Effector memory CD8-positive, alpha-beta T cell (primary cell): ENCODE data around the gene BPIFB6.

Experiments used
- ATAC-seq: fragments of 150-1000 bp; cut with Tn5 transposase; replicated peaks from 2 replicates; pipeline ENCODE4 v1.10.0; 2021; ENCODE audit warnings: mild to moderate bottlenecking, moderate library complexity
- DNase-seq, 3 experiments: peaks; one replicate each; pipeline ENCODE4 v3.0.0; 2021
- H3K27ac Mint-ChIP-seq, 2 donors: one replicate each; pipeline ENCODE4 v1.8.0; 2022; ENCODE audit warnings: mild to moderate bottlenecking in 2 of 2, mixed read lengths in 2 of 2, moderate library complexity in 2 of 2
- H3K27me3 Mint-ChIP-seq, 2 donors: one replicate each; pipeline ENCODE4 v1.8.0; 2022; ENCODE audit warnings: mixed read lengths in 2 of 2
- H3K36me3 Mint-ChIP-seq: one replicate; pipeline ENCODE4 v1.8.0; 2022; ENCODE audit warnings: mild to moderate bottlenecking, moderate library complexity, mixed read lengths; ENCODE audit not compliant: insufficient read depth
- H3K4me1 Mint-ChIP-seq, 2 donors: one replicate each; pipeline ENCODE4 v1.8.0; 2022; ENCODE audit warnings: low read depth in 2 of 2, mixed read lengths in 2 of 2
- H3K4me3 Mint-ChIP-seq, 2 donors: one replicate each; pipeline ENCODE4 v1.8.0; 2022; ENCODE audit warnings: mild to moderate bottlenecking in 2 of 2, mixed read lengths in 2 of 2, moderate library complexity in 2 of 2
- H3K9me3 Mint-ChIP-seq, 2 donors: one replicate each; pipeline ENCODE4 v1.8.0; 2022; ENCODE audit warnings: mixed read lengths in 2 of 2

Gene BPIFB6

GRCh38 chr20:33006776-33007375 lies 24.6 kb upstream of the BPIFB6 start:
- DNase-seq = no peak
- H3K4me3 Mint-ChIP-seq = no peak overlapping the region
- H3K27ac Mint-ChIP-seq = no peak overlapping the region
- H3K9me3 Mint-ChIP-seq = peaks cover 3 to 6% of the 10 kb centered on the region in 2 donors
- no peaks in the 10 kb centered on the region for H3K36me3 Mint-ChIP-seq
- H3K27me3 Mint-ChIP-seq = peaks cover 0 to 10% of the 10 kb centered on the region in 2 donors
- peaks cover 3 to 7% of the 10 kb centered on the region in 2 donors for H3K4me1 Mint-ChIP-seq
- no peak for ATAC-seq

DNA sequence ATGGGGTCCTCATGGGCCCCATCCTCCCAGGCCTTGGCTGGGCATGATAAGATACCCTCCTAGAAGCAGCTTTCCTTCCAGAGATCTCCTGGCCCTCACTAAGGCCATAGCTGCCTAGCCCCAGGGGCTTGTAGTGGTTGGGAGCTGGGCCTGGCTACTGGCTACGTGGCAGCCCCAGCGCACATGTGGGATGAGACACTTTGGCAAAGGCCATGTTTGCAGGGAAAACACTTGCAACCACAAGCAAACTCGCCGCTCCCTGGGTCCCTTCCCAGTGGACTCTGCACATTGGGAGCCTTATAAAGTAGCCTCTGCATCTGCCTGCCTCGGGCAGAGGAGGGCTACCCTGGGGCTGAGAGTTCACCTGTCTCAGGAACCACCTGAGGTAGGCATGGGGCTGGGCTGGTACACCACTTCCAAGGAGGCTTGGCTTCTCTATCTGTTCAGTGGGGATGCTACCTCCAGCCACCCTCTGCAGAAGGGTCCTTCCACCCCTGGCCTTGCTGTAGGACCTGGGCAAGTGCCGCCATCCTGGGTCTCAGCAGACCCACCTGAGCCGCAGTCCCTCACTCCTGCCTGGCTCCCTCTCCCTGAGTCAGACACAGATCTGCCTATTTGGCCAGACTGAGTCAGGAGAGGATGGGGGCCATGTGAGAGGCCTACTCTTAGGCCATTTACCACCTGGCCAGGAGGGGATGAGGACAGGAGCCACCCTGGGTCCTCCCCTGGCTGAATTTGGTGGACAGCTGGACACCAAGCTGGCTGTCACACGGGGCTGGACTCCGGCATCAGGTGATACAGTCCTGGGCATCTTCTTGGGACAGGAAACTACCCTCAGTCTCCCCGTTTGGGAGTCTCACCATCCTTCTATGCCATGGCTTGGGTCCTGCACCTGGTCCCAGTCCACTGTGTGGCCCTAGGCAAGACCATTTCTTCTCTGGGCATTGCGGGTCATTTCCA lies 23.8 kb upstream of the BPIFB6 start, which contains the start of gene BPIFB2:
BPIFB2 (plus strand) TSS at position 329 of the 960 bp plus-strand sequence. CDS start 871 bp downstream, outside the sequence.
- Mint-ChIP-seq H3K27me3 (peaks cover 0 to 10% of the 10 kb centered on the region in 2 donors), H3K9me3 (peaks cover 3 to 6% of the 10 kb centered on the region in 2 donors), H3K36me3 (no peaks in the 10 kb centered on the region), H3K4me1 (peaks cover 3 to 6% of the 10 kb centered on the region in 2 donors), H3K27ac (no peak within 1 kb of the TSS), H3K4me3 (no peak within 1 kb of the TSS)
- ATAC-seq = no peak
- no peak for DNase-seq

GRCh38 chr20:33008336-33009213 lies 22.9 kb upstream of the BPIFB6 start:
- ATAC-seq (no peak), DNase-seq (no peak)
- Mint-ChIP-seq H3K27ac (peak overlapping the region in 1 of 2 donors; percentile 22), H3K36me3 (no peaks in the 10 kb centered on the region), H3K27me3 (peaks cover 0 to 10% of the 10 kb centered on the region in 2 donors), H3K4me3 (no peak overlapping the region), H3K4me1 (peaks cover 3 to 6% of the 10 kb centered on the region in 2 donors), H3K9me3 (peaks cover 3 to 6% of the 10 kb centered on the region in 2 donors)

DNA sequence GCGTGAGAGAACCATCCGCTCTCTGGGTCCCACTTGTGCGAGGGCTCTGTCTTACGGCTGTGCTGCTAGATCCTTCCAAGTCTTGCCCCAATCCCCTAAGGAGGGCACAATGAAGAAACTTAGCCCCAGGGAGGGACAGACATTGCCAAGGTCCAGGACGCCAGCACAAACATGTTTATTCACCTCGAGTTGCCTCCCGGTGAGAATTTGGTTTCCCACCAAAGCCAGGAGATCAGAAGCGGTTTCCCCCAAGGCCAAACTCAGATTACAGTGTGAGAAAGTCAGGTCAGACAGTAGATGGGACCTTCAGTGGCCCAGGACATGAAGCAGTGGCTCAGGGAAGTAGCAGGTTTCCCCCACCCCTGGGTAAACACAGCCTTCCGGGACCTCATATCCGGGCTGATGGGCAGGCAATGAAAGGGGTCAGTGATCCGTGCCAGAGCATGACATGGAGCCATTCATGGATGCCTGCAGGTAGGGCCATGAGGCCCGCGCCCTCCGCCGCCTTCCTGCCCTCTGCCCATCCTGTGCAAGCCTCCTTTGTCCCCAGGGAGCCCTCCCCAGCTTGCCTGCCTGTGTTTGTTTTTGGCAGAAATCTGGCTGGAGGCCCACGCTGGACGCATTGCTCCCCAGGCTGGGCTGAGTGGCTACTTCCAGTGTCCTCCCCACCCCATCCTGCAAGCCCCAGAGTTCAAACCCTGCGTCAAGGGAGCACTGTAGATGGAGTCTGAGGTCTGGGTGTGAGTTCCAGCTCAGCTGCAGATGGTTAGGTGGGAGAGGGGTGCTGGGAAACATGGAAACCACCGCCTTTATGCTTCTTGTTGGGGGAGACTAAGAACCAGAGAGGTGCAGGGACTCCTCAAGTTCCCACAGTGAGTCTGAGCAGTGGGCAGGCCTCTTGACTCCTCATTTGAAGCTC lies 22.0 kb upstream of the BPIFB6 start:
- no peak for ATAC-seq
- H3K36me3 Mint-ChIP-seq = no peaks in the 10 kb centered on the region
- DNase-seq = no peak
- H3K27ac Mint-ChIP-seq = peak overlapping the region in 1 of 2 donors; percentile 22
- H3K9me3 Mint-ChIP-seq = peaks cover 3 to 6% of the 10 kb centered on the region in 2 donors
- peaks cover 3% of the 10 kb centered on the region in 2 donors for H3K4me1 Mint-ChIP-seq
- H3K27me3 Mint-ChIP-seq = peaks cover 0 to 10% of the 10 kb centered on the region in 2 donors
- H3K4me3 Mint-ChIP-seq = no peak overlapping the region

DNA sequence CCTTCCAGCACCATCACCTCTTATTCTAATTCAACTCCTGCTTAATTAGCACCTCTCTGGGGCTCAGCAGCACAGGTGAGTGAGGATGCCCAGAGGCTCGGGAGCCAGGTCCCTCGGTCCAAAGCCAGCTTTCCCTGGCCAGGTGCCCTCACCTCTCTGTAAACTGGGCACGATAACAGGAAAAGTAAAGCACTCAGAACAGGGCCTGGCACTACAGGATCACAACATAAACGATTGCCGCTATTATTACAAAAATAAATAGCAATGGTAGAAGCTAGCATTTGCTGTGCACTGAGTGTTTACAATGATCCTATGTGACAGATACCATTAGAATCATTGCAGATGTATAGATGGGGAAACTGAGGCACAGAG lies 21.3 kb upstream of the BPIFB6 start:
- Mint-ChIP-seq H3K4me1 (peaks cover 2 to 3% of the 10 kb centered on the region in 2 donors), H3K27ac (peak overlapping the region in 1 of 2 donors; percentile 44), H3K9me3 (peaks cover 3 to 4% of the 10 kb centered on the region in 2 donors), H3K4me3 (no peak overlapping the region), H3K27me3 (peaks cover under 1 to 10% of the 10 kb centered on the region in 2 donors), H3K36me3 (no peaks in the 10 kb centered on the region)
- DNase-seq (no peak), ATAC-seq (no peak)

DNA sequence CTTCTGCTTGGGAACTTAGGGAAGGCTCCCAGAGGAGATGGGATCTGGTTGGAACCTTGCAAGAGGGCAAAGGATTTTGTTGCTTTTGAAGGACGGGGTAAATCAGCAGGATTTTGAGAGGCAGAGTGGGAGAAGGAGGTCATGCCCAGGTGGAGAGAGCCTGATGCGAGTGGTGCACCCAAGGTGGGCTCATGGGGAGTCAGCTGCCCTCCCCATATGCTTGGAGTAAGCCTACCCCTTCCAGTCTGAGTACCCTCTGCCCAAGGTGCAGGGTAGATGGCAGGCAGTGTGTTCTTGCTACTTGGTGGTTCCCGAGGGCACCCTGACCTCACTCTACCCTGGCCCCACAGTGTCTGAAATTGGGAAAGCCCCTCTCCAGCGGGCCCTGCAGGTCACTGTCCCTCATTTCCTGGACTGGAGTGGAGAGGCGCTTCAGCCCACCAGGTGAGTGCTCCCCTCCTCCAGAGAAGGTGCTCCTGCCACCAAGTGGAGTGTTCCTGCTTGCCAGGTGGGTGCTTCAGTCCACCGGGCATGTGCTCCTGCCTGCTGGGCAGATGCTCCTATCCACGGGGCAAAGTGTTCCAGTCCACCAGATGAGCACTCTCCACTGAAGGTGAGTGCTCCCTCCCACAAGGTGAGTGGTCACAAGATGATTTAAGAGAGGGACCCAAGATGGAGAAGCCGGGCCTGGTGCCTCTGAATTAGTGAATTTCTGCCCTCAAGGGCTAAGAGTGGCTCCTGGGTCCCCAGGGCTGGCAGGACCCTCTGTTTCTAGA lies 20.6 kb upstream of the BPIFB6 start:
- H3K4me1 Mint-ChIP-seq = no peaks in the 10 kb centered on the region
- DNase-seq (no peak), ATAC-seq (no peak)
- no peaks in the 10 kb centered on the region for H3K36me3 Mint-ChIP-seq
- H3K27ac Mint-ChIP-seq = peak overlapping the region in 1 of 2 donors; percentile 44
- no peaks in the 10 kb centered on the region for H3K9me3 Mint-ChIP-seq
- H3K4me3 Mint-ChIP-seq = no peak overlapping the region
- H3K27me3 Mint-ChIP-seq = peaks cover 6 to 10% of the 10 kb centered on the region in 2 donors

DNA sequence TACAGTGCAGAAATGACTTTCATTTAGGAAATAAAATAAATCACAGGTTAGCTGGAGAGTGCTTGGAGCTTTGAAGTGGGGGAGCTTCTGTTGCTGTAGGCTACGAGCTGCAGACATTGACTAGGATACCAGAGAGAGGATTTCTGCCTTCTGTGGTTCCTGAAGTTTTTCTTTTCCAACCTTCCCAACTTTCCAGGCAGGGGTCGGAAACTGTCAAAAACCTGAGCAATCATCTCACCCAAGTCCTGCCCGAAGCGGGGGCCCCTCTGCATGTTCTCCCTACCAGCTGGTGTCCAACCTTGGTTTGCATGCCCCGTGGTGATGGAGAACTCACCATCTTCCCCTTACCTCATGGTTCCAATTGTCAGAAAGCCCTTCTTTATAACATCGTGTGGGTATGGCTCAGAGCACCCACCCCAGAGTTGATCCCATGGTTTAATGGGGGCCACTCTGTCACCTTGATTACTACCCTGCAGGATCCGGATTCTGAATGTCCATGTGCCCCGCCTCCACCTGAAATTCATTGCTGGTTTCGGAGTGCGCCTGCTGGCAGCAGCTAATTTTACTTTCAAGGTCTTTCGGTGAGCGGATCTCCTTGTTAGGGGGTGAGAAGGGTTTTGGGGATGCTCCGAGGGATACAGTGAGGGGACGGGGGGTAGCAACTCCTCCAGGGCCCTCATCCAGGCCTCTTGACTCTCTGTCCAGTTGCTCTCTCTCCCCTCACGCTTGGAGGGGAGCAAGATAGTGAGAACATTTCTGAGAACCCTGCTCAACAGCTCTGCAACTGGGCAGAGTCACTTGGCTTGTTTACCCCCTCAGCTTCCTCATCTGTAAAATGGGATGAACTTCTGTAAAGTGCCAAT lies 18.9 kb upstream of the BPIFB6 start:
- Mint-ChIP-seq H3K27me3 (peaks cover 6 to 19% of the 10 kb centered on the region in 2 donors), H3K4me1 (peaks cover 0 to 3% of the 10 kb centered on the region in 2 donors), H3K4me3 (no peak overlapping the region), H3K27ac (peak overlapping the region in 1 of 2 donors; percentile 16), H3K9me3 (no peaks in the 10 kb centered on the region), H3K36me3 (no peaks in the 10 kb centered on the region)
- DNase-seq = no peak
- ATAC-seq = no peak

- ATAC-seq = no peak
- Mint-ChIP-seq H3K9me3 (no peaks in the 10 kb centered on the region), H3K4me1 (peaks cover 0 to 3% of the 10 kb centered on the region in 2 donors), H3K36me3 (no peaks in the 10 kb centered on the region), H3K27me3 (peaks cover 6 to 19% of the 10 kb centered on the region in 2 donors), H3K27ac (no peak overlapping the region), H3K4me3 (no peak overlapping the region)
- DNase-seq = no peak
Measured at GRCh38 chr20:33013701-33014326, 17.6 kb upstream of the BPIFB6 start.

- H3K9me3 Mint-ChIP-seq = no peaks in the 10 kb centered on the region
- H3K27ac Mint-ChIP-seq = no peak overlapping the region
- H3K4me1 Mint-ChIP-seq = peaks cover 0 to 3% of the 10 kb centered on the region in 2 donors
- ATAC-seq (no peak), DNase-seq (no peak)
- no peak overlapping the region for H3K4me3 Mint-ChIP-seq
- peaks cover 6 to 19% of the 10 kb centered on the region in 2 donors for H3K27me3 Mint-ChIP-seq
- H3K36me3 Mint-ChIP-seq = no peaks in the 10 kb centered on the region
Measured at GRCh38 chr20:33014336-33015113, 16.9 kb upstream of the BPIFB6 start.

DNA sequence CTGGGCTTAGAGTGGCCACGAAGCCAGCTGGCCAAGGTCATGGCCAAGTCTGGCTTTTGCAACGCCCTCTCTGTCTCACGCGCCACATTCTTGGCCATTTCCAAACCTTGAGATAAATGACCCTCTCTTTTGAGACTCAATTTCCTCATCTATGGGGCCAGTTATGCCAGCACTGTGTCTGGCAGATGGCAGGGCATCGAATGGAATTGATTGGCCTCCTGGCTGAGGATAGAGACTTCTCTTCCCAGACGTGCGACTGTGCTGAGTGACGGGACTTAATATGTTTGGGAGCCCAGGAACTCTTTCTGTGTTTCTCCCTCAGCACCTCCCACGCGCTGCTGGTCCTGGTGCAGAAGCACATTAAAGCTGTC lies 16.3 kb upstream of the BPIFB6 start:
- Mint-ChIP-seq H3K4me1 (peaks cover 0 to 3% of the 10 kb centered on the region in 2 donors), H3K27ac (no peak overlapping the region)

More for the DNA sequence above, 16.3 kb upstream of the BPIFB6 start:
- H3K36me3 Mint-ChIP-seq = no peaks in the 10 kb centered on the region
- H3K4me3 Mint-ChIP-seq = no peak overlapping the region
- no peaks in the 10 kb centered on the region for H3K9me3 Mint-ChIP-seq
- DNase-seq (no peak), ATAC-seq (no peak)
- H3K27me3 Mint-ChIP-seq = peaks cover 6 to 19% of the 10 kb centered on the region in 2 donors
